Peyer's patch (tissue), 4 donors: Measurements from ENCODE around the gene RTN4RL1. TPM values are rescaled to one million over a fixed set of nuclear protein-coding genes. Genes with fewer than 3 reads are reported as not detected.

Experiments used
- DNase-seq, 3 donors: peaks; one replicate each; pipeline ENCODE4 v3.0.0-alpha.2; 2017 to 2019
- H3K27ac ChIP-seq, 4 donors: fragments of 200-600 bp; sonication (generic); one replicate each; pipeline ENCODE4 v1.5.1; 2016 to 2019
- H3K27me3 ChIP-seq, 2 donors: fragments of 200-600 bp; sonication (generic); one replicate each; pipeline ENCODE4 v1.5.1; 2019
- H3K36me3 ChIP-seq, 3 donors: fragments of 200-600 bp; sonication (generic); one replicate each; pipeline ENCODE4 v1.5.1; 2016 to 2019
- H3K4me1 ChIP-seq, 4 donors: fragments of 200-600 bp; sonication (generic); one replicate each; pipeline ENCODE4 v1.5.1; 2016 to 2019
- H3K4me3 ChIP-seq, 4 donors: fragments of 200-600 bp; sonication (generic); 1 replicate in 3 of 4; 2 replicates in 1 of 4; pipeline ENCODE4 v1.5.1; 2016 to 2019; ENCODE audit warnings: mild to moderate bottlenecking in 1 of 4
- H3K9me3 ChIP-seq, 4 donors: fragments of 200-600 bp; sonication (generic); one replicate each; pipeline ENCODE4 v1.5.1; 2016 to 2019; ENCODE audit warnings: mild to moderate bottlenecking in 1 of 4
- CTCF ChIP-seq, 6 experiments: fragments of 450-650 bp in 4 of 6; fragments of 200-600 bp in 2 of 6; sonication (generic) in 1 of 6; IDR thresholded peaks; one replicate each; pipeline ENCODE4 v1.5.1; 2017 to 2019; ENCODE audit warnings: antibody characterized with exemption in 6 of 6, mild to moderate bottlenecking in 3 of 6, moderate library complexity in 1 of 6
- POLR2A ChIP-seq, 2 donors: fragments of 450-650 bp; IDR thresholded peaks; one replicate each; pipeline ENCODE4 v1.5.1; 2017; ENCODE audit warnings: antibody characterized with exemption in 2 of 2, mild to moderate bottlenecking in 2 of 2, moderate library complexity in 2 of 2
- total RNA-seq, 4 donors: library from RNA; depleted of rRNA; stranded (reverse); fragments of >200 nt; gene quantifications; one replicate each; pipeline ENCODE4 v1.1.0, GENCODE V29; 2016

RTN4RL1 gene
- total RNA-seq, 4 donors from 2014 or later, result not detected

- DNase-seq, result no peak
- H3K4me1 ChIP-seq, result no peaks in the 10 kb centered on the region
- no peaks in the 10 kb centered on the region for H3K9me3 ChIP-seq
- no peak for TF ChIP-seq CTCF (IDR thresholded peaks at IDR 0.05)
- TF ChIP-seq POLR2A (IDR thresholded peaks at IDR 0.05), result no peak
- no peak overlapping the region for H3K4me3 ChIP-seq
- H3K27me3 ChIP-seq, result no peaks in the 10 kb centered on the region
- no peak overlapping the region for H3K27ac ChIP-seq
- H3K36me3 ChIP-seq, result no peaks in the 10 kb centered on the region
These were observed 65.1 kb downstream of the RTN4RL1 start for GRCh38 chr17:1959871-1960544.

- Histone ChIP-seq H3K27me3 (no peaks in the 10 kb centered on the region), H3K36me3 (no peaks in the 10 kb centered on the region), H3K27ac (no peak overlapping the region), H3K9me3 (no peaks in the 10 kb centered on the region), H3K4me1 (no peaks in the 10 kb centered on the region), H3K4me3 (no peak overlapping the region)
- DNase-seq, result no peak
- TF ChIP-seq CTCF (IDR thresholded peaks at IDR 0.05), result no peak
- TF ChIP-seq POLR2A (IDR thresholded peaks at IDR 0.05), result no peak
These were observed 66.8 kb downstream of the RTN4RL1 start for GRCh38 chr17:1958134-1958881.

- TF ChIP-seq CTCF (IDR thresholded peaks at IDR 0.05) (no peak), POLR2A (IDR thresholded peaks at IDR 0.05) (no peak)
These were observed 68.1 kb downstream of the RTN4RL1 start for GRCh38 chr17:1957037-1957436.

GRCh38 chr17:1956134-1956533, 69.0 kb downstream of the RTN4RL1 start:
- Histone ChIP-seq H3K36me3 (no peaks in the 10 kb centered on the region), H3K4me1 (no peaks in the 10 kb centered on the region), H3K27ac (no peak overlapping the region), H3K9me3 (no peaks in the 10 kb centered on the region), H3K27me3 (no peaks in the 10 kb centered on the region), H3K4me3 (no peak overlapping the region)
- no peak for TF ChIP-seq CTCF (IDR thresholded peaks at IDR 0.05)
- no peak for TF ChIP-seq POLR2A (IDR thresholded peaks at IDR 0.05)
- no peak for DNase-seq

More at GRCh38 chr17:1957037-1957436, 68.1 kb downstream of the RTN4RL1 start:
- H3K4me1 ChIP-seq, result no peaks in the 10 kb centered on the region
- no peaks in the 10 kb centered on the region for H3K36me3 ChIP-seq
- H3K4me3 ChIP-seq, result no peak overlapping the region
- H3K27ac ChIP-seq, result no peak overlapping the region
- DNase-seq, result no peak
- no peaks in the 10 kb centered on the region for H3K9me3 ChIP-seq
- no peaks in the 10 kb centered on the region for H3K27me3 ChIP-seq

GRCh38 chr17:1953831-1954230, 71.3 kb downstream of the RTN4RL1 start:
- H3K36me3 ChIP-seq, result no peaks in the 10 kb centered on the region
- no peaks in the 10 kb centered on the region for H3K4me1 ChIP-seq
- H3K27ac ChIP-seq, result no peak overlapping the region
- no peak overlapping the region for H3K4me3 ChIP-seq
- DNase-seq, result no peak
- H3K27me3 ChIP-seq, result no peaks in the 10 kb centered on the region
- TF ChIP-seq CTCF (IDR thresholded peaks at IDR 0.05) (no peak), POLR2A (IDR thresholded peaks at IDR 0.05) (no peak)
- H3K9me3 ChIP-seq, result no peaks in the 10 kb centered on the region
